ENCODE measurements around the gene SKAP1. TPM values are rescaled to one million over a fixed set of nuclear protein-coding genes. Genes with fewer than 3 reads are reported as not detected.

Gene SKAP1
- polyA plus RNA-seq, 1 of the 3 experiments (the other 2 are of a cell fraction), result not detected

- H3K27ac ChIP-seq (ENCODE audit: low read depth in 2 of 2, low read length in 1 of 2), result no peak overlapping the region
- CTCF ChIA-PET, result interaction anchor here (1.2 to 1.9 kb wide), 2 partner anchors 96 to 245 kb away, joined by 3 to 6 read pairs; no protein-coding TSS in a partner anchor
- H3K79me2 ChIP-seq (ENCODE audit: insufficient read depth), result no peaks in the 10 kb centered on the region
- no peak overlapping the region for H3K9ac ChIP-seq
- H4K20me1 ChIP-seq (ENCODE audit: insufficient read depth), result no peaks in the 10 kb centered on the region
- DNase-seq, result no peak
- H3K27me3 ChIP-seq (ENCODE audit: insufficient read depth), result peaks cover 73% of the 10 kb centered on the region
- no peaks in the 10 kb centered on the region for H3K9me3 ChIP-seq
- no peaks in the 10 kb centered on the region for H3K4me1 ChIP-seq (ENCODE audit: control insufficient read depth in 1 of 2, insufficient read depth in 2 of 2, low read depth in 1 of 2, low read length in 1 of 2)
- H3K36me3 ChIP-seq (replicated peaks in 1 of 2; ENCODE audit: control insufficient read depth in 1 of 2, insufficient read depth in 2 of 2, low read length in 1 of 2), result no peaks in the 10 kb centered on the region
- 5% methylated on average over 4 of the region's 4 CpGs for WGBS (ENCODE audit: low lambda C conversion rate)
- POLR2A ChIA-PET, result no interaction called here
- no peak overlapping the region for H2AFZ ChIP-seq (ENCODE audit: low read depth)
- no peaks in the 10 kb centered on the region for H3F3A ChIP-seq (replicated peaks; ENCODE audit: insufficient read depth)
- H3K4me3 ChIP-seq (ENCODE audit: low read depth in 2 of 2, low read length in 1 of 2), result no peak overlapping the region
- H3K9me2 ChIP-seq, result no peaks in the 10 kb centered on the region
- TF ChIP-seq GATA2 (CRISPR knock-in tag; IDR thresholded peaks at IDR 0.05) (no peak), POLR2AphosphoS5 (IDR thresholded peaks at IDR 0.05; ENCODE audit: low read depth, low read length) (no peak), TEAD4 (IDR thresholded peaks at IDR 0.05; ENCODE audit: borderline replicate concordance, insufficient read depth) (no peak), NFIC (IDR thresholded peaks at IDR 0.05; ENCODE audit: borderline replicate concordance) (no peak), ZBTB33 (IDR thresholded peaks at IDR 0.05; ENCODE audit: borderline replicate concordance, low read depth) (no peak), YY1 (IDR thresholded peaks at IDR 0.05; ENCODE audit: low read depth) (no peak), IRF3 (IDR thresholded peaks at IDR 0.05; ENCODE audit: low read depth, low read length) (no peak), CHD2 (IDR thresholded peaks at IDR 0.05; ENCODE audit: low read length, partially characterized antibody) (no peak), MAX (IDR thresholded peaks at IDR 0.05; ENCODE audit: low read depth) (no peak), REST (IDR thresholded peaks at IDR 0.05; ENCODE audit: low read depth, low read length) (no peak), SMC3 (IDR thresholded peaks at IDR 0.05; ENCODE audit: low read depth, low read length) (no peak), RFX5 (IDR thresholded peaks at IDR 0.05; ENCODE audit: low read length) (no peak), CTCF (IDR thresholded peaks at IDR 0.05) (no peak), PBX3 (IDR thresholded peaks at IDR 0.05) (no peak), EP300 (IDR thresholded peaks at IDR 0.05; ENCODE audit: borderline replicate concordance in 1 of 2, low read depth in 1 of 2, low read length in 1 of 2) (no peak), JUND (IDR thresholded peaks at IDR 0.05) (no peak), TCF12 (IDR thresholded peaks at IDR 0.05) (no peak), RAD21 (IDR thresholded peaks at IDR 0.05; ENCODE audit: low read length) (no peak), FOXJ3 (CRISPR knock-in tag; IDR thresholded peaks at IDR 0.05) (no peak), GABPA (IDR thresholded peaks at IDR 0.05; ENCODE audit: low read depth) (no peak)
- no peak overlapping the region for H3K4me2 ChIP-seq
Observed at GRCh38 chr17:48211787-48212186, 218.2 kb downstream of the SKAP1 start.

All from SK-N-SH (cell line).